HepG2 (cell line): ENCODE measurements around the gene TEX19. TPM values are rescaled to one million over a fixed set of nuclear protein-coding genes. Genes with fewer than 3 reads are reported as not detected.

Experiments
- AKAP8 ChIP-seq: sonication (generic); formaldehyde crosslinking; IDR thresholded peaks from 2 replicates; pipeline ENCODE4 v1.5.1; 2020; ENCODE audit warnings: mild to moderate bottlenecking, missing genetic modification reagents
- CEBPG ChIP-seq: IDR thresholded peaks from 2 replicates; pipeline ENCODE4 v1.6.1; 2016
- EP300 ChIP-seq, 3 experiments: sonication (generic) in 1 of 3; formaldehyde crosslinking in 1 of 3; IDR thresholded peaks; 2 replicates each; pipeline versions ENCODE4 v1.5.1 to v1.6.1; 2011 to 2020; ENCODE audit warnings: low read depth in 2 of 3, low read length in 2 of 3, borderline replicate concordance in 1 of 3, improper control_type of control experiment in 1 of 3, mild to moderate bottlenecking in 1 of 3, missing genetic modification reagents in 1 of 3, moderate library complexity in 1 of 3
- GTF3A ChIP-seq: sonication (generic); formaldehyde crosslinking; conservative IDR thresholded peaks from 2 replicates; pipeline ENCODE4 v1.4.0; 2020; ENCODE audit warnings: mild to moderate bottlenecking, missing genetic modification reagents
- KDM2A ChIP-seq: sonication (generic); formaldehyde crosslinking; IDR thresholded peaks from 2 replicates; pipeline ENCODE4 v1.4.0; 2020; ENCODE audit warnings: low read depth, missing genetic modification reagents, borderline replicate concordance
- RFXAP ChIP-seq: sonication (generic); formaldehyde crosslinking; IDR thresholded peaks from 2 replicates; pipeline ENCODE4 v1.4.0; 2020; ENCODE audit warnings: missing genetic modification reagents, borderline replicate concordance
- SAP130 ChIP-seq: IDR thresholded peaks from 2 replicates; pipeline ENCODE4 v1.6.1; 2016; ENCODE audit warnings: low read depth
- SOX5 ChIP-seq: IDR thresholded peaks from 2 replicates; pipeline ENCODE4 v1.6.1; 2016; ENCODE audit warnings: borderline replicate concordance
- SOX6 ChIP-seq, 2 experiments: fragments of 450-650 bp in 1 of 2; sonication (generic) in 1 of 2; formaldehyde crosslinking in 1 of 2; IDR thresholded peaks; 2 replicates each; pipeline versions ENCODE4 v1.4.0 to v1.6.1; 2017 to 2020; ENCODE audit warnings: antibody characterized with exemption in 1 of 2, mild to moderate bottlenecking in 1 of 2, missing genetic modification reagents in 1 of 2
- SRSF1 ChIP-seq: fragments of 200-400 bp; formaldehyde crosslinking; optimal IDR thresholded peaks from 2 replicates; pipeline ENCODE3; 2017; ENCODE audit warnings: mild to moderate bottlenecking, low read depth, low read length, moderate library complexity
- STAG1 ChIP-seq: sonication (generic); formaldehyde crosslinking; IDR thresholded peaks from 2 replicates; pipeline ENCODE4 v1.4.0; 2020; ENCODE audit warnings: missing genetic modification reagents
- TBL1XR1 ChIP-seq: fragments of 150-350 bp; IDR thresholded peaks from 2 replicates; pipeline ENCODE4 v1.6.1; 2014; ENCODE audit warnings: borderline replicate concordance, low read length; ENCODE audit not compliant: partially characterized antibody
- ZFP41 ChIP-seq: sonication (generic); formaldehyde crosslinking; IDR thresholded peaks from 2 replicates; pipeline ENCODE4 v1.4.0; 2020; ENCODE audit warnings: mild to moderate bottlenecking, missing genetic modification reagents, borderline replicate concordance
- ZFP82 ChIP-seq: sonication (generic); formaldehyde crosslinking; IDR thresholded peaks from 2 replicates; pipeline ENCODE4 v1.5.1; 2020; ENCODE audit warnings: mild to moderate bottlenecking, missing genetic modification reagents, borderline replicate concordance
- ZNF343 ChIP-seq: sonication (generic); formaldehyde crosslinking; IDR thresholded peaks from 2 replicates; pipeline ENCODE4 v1.4.0; 2020; ENCODE audit warnings: mild to moderate bottlenecking, missing genetic modification reagents
- ZNF441 ChIP-seq: sonication (generic); formaldehyde crosslinking; IDR thresholded peaks from 2 replicates; pipeline ENCODE4 v1.7.0; 2021; ENCODE audit warnings: missing genetic modification reagents, borderline replicate concordance
- ZNF552 ChIP-seq: sonication (generic); formaldehyde crosslinking; IDR thresholded peaks from 2 replicates; pipeline ENCODE4 v1.9.0; 2022; ENCODE audit warnings: missing genetic modification reagents, mild to moderate bottlenecking, borderline replicate concordance
- polyA plus RNA-seq, 8 experiments: library from polyadenylated mRNA; depleted of rRNA in 3 of 8; stranded (reverse) in 7 of 8; unstranded in 1 of 8; fragments of >200 nt; fragmentation: Illumina TruSeq in 4 of 8; extraction: Trizol in 4 of 8; gene quantifications; 2 replicates each; pipeline versions ENCODE4 v1.2.1 to v1.2.3, GENCODE V29; 2011 to 2016; ENCODE audit warnings: low read depth in 4 of 8, missing spikeins in 1 of 8, mixed read lengths in 1 of 8; ENCODE audit not compliant: insufficient read depth in 1 of 8
- total RNA-seq, 5 experiments: library from RNA; depleted of rRNA; stranded (reverse); fragments of >200 nt; fragmentation: Illumina TruSeq; extraction: Trizol; gene quantifications; 2 replicates each; pipeline ENCODE4 v1.2.3, GENCODE V29; 2016; ENCODE audit warnings: low read depth in 1 of 5
- TF ChIP-seq, protein P1 (sequence below): sonication (generic); formaldehyde crosslinking; IDR thresholded peaks from 2 replicates; pipeline ENCODE4 v1.4.0; 2020; ENCODE audit warnings: mild to moderate bottlenecking, missing genetic modification reagents
- TF ChIP-seq, protein P2 (sequence below): sonication (generic); formaldehyde crosslinking; conservative IDR thresholded peaks from 2 replicates; pipeline ENCODE4 v1.4.0; 2020; ENCODE audit warnings: mild to moderate bottlenecking, missing genetic modification reagents, moderate library complexity
- TF ChIP-seq, protein P3 (sequence below): sonication (generic); formaldehyde crosslinking; IDR thresholded peaks from 2 replicates; pipeline ENCODE4 v1.8.0; 2022; ENCODE audit warnings: mild to moderate bottlenecking, missing genetic modification reagents
- TF ChIP-seq, protein P4 (sequence below): IDR thresholded peaks from 2 replicates; pipeline ENCODE4 v1.6.1; 2018; ENCODE audit warnings: missing genetic modification reagents, mild to moderate bottlenecking, missing compliant biosample characterization
- TF ChIP-seq, protein P5 (sequence below): sonication (generic); formaldehyde crosslinking; IDR thresholded peaks from 2 replicates; pipeline ENCODE4 v1.8.1; 2023; ENCODE audit warnings: mild to moderate bottlenecking, missing genetic modification reagents

Gene TEX19
- total and polyA plus RNA-seq, 2 of the 13 experiments (the other 11 are each of a cell fraction or from before 2014, with no cell fraction given) = 1.3 to 6.0 TPM

DNA sequence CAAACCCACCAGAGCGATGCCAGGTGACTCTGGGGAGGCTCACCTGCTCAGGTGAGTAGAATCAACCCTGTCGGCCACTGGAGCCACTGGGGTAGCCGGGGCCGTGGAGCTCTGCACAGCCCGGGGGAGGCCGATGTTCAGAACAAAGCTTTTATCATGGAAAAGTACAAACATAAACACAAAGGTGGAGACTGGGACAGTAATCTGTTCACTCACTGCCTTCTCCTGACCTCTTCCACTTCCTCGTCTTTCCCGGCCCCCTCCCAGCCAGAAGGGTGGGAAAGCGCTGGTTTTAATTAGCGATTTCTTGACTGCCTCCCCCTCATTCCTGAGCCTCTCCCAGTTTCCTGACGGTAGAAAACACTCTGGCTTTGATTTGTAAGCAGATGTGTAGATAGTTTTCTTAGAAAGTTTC lies 9.8 kb upstream of the TEX19 start (continued):
- TF ChIP-seq, protein P1, sequence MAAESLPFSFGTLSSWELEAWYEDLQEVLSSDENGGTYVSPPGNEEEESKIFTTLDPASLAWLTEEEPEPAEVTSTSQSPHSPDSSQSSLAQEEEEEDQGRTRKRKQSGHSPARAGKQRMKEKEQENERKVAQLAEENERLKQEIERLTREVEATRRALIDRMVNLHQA = no peak
- TF ChIP-seq TBL1XR1 = no peak
- no peak for TF ChIP-seq ZNF441 (CRISPR knock-in tag)
- TF ChIP-seq SOX6 (IDR thresholded peaks at IDR 0.05) = no peak
- TF ChIP-seq SOX6 (CRISPR knock-in tag; IDR thresholded peaks at IDR 0.05) = peak; percentile 71
- TF ChIP-seq CEBPG (CRISPR knock-in tag) = no peak
- TF ChIP-seq SAP130 = peak; percentile 38; the same call in 1 of the 2 replicates
- no peak for TF ChIP-seq SRSF1
- peak; percentile 66; the same call in 1 of the 2 replicates for TF ChIP-seq SOX5 (CRISPR knock-in tag)
- TF ChIP-seq, protein P2, sequence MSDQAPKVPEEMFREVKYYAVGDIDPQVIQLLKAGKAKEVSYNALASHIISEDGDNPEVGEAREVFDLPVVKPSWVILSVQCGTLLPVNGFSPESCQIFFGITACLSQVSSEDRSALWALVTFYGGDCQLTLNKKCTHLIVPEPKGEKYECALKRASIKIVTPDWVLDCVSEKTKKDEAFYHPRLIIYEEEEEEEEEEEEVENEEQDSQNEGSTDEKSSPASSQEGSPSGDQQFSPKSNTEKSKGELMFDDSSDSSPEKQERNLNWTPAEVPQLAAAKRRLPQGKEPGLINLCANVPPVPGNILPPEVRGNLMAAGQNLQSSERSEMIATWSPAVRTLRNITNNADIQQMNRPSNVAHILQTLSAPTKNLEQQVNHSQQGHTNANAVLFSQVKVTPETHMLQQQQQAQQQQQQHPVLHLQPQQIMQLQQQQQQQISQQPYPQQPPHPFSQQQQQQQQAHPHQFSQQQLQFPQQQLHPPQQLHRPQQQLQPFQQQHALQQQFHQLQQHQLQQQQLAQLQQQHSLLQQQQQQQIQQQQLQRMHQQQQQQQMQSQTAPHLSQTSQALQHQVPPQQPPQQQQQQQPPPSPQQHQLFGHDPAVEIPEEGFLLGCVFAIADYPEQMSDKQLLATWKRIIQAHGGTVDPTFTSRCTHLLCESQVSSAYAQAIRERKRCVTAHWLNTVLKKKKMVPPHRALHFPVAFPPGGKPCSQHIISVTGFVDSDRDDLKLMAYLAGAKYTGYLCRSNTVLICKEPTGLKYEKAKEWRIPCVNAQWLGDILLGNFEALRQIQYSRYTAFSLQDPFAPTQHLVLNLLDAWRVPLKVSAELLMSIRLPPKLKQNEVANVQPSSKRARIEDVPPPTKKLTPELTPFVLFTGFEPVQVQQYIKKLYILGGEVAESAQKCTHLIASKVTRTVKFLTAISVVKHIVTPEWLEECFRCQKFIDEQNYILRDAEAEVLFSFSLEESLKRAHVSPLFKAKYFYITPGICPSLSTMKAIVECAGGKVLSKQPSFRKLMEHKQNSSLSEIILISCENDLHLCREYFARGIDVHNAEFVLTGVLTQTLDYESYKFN (CRISPR knock-in tag) = peak; percentile 52
- no peak for TF ChIP-seq AKAP8
- no peak for TF ChIP-seq ZFP82
- peak; percentile 39; the same call in 1 of the 2 replicates for TF ChIP-seq KDM2A
- TF ChIP-seq, protein P3, sequence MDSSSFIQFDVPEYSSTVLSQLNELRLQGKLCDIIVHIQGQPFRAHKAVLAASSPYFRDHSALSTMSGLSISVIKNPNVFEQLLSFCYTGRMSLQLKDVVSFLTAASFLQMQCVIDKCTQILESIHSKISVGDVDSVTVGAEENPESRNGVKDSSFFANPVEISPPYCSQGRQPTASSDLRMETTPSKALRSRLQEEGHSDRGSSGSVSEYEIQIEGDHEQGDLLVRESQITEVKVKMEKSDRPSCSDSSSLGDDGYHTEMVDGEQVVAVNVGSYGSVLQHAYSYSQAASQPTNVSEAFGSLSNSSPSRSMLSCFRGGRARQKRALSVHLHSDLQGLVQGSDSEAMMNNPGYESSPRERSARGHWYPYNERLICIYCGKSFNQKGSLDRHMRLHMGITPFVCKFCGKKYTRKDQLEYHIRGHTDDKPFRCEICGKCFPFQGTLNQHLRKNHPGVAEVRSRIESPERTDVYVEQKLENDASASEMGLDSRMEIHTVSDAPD (CRISPR knock-in tag) = no peak
- TF ChIP-seq RFXAP (CRISPR knock-in tag) = no peak
- TF ChIP-seq, protein P4, sequence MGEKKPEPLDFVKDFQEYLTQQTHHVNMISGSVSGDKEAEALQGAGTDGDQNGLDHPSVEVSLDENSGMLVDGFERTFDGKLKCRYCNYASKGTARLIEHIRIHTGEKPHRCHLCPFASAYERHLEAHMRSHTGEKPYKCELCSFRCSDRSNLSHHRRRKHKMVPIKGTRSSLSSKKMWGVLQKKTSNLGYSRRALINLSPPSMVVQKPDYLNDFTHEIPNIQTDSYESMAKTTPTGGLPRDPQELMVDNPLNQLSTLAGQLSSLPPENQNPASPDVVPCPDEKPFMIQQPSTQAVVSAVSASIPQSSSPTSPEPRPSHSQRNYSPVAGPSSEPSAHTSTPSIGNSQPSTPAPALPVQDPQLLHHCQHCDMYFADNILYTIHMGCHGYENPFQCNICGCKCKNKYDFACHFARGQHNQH (CRISPR knock-in tag) = 0 out of 2 replicates have a peak, but pooled peaks have one; percentile 22
- no peak for TF ChIP-seq ZNF343 (CRISPR knock-in tag)
- no peak for TF ChIP-seq GTF3A (CRISPR knock-in tag)
- peak in 1 of 2 experiments; percentile 42; a peak in 1 of 4 replicates for TF ChIP-seq EP300 (IDR thresholded peaks at IDR 0.05; ENCODE audit: low read depth in 2 of 2, low read length in 2 of 2)
- no peak for TF ChIP-seq EP300 (CRISPR knock-in tag; IDR thresholded peaks at IDR 0.05; ENCODE audit: borderline replicate concordance)
- TF ChIP-seq, protein P5, sequence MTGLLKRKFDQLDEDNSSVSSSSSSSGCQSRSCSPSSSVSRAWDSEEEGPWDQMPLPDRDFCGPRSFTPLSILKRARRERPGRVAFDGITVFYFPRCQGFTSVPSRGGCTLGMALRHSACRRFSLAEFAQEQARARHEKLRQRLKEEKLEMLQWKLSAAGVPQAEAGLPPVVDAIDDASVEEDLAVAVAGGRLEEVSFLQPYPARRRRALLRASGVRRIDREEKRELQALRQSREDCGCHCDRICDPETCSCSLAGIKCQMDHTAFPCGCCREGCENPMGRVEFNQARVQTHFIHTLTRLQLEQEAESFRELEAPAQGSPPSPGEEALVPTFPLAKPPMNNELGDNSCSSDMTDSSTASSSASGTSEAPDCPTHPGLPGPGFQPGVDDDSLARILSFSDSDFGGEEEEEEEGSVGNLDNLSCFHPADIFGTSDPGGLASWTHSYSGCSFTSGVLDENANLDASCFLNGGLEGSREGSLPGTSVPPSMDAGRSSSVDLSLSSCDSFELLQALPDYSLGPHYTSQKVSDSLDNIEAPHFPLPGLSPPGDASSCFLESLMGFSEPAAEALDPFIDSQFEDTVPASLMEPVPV (CRISPR knock-in tag) = no peak
- no peak for TF ChIP-seq ZFP41 (CRISPR knock-in tag)
- TF ChIP-seq STAG1 (CRISPR knock-in tag) = peak; percentile 4; the same call in 1 of the 2 replicates
- no peak for TF ChIP-seq ZNF552 (CRISPR knock-in tag)
